Spleen (tissue), 11 donors: ENCODE data around the gene SPDYE6. TPM values are rescaled to one million over a fixed set of nuclear protein-coding genes. Genes with fewer than 3 reads are reported as not detected.
A peak's percentile ranks its signal among the peaks of the same experiment; 100 is the strongest.
"Not testable (repeated sequence)": the region's sequence is repeated elsewhere in the genome, so short reads cannot be mapped to it uniquely, and the experiment has no call there.

Experiments used
- DNase-seq: peaks from one replicate; pipeline ENCODE4 v3.0.0-alpha.2; 2020
- H3K27ac ChIP-seq, 8 donors: fragments of 200-600 bp; sonication (generic) in 7 of 8; 1 replicate in 4 of 8; 2 replicates in 4 of 8; pipeline versions ENCODE4 v1.5.0 to v1.8.0; 2016 to 2021; ENCODE audit warnings: inconsistent platforms in 4 of 8, mild to moderate bottlenecking in 4 of 8, moderate library complexity in 1 of 8
- H3K27me3 ChIP-seq, 7 donors: fragments of 200-600 bp; sonication (generic) in 6 of 7; replicated peaks in 1 of 7; 1 replicate in 4 of 7; 2 replicates in 3 of 7; pipeline versions ENCODE4 v1.5.0 to v1.8.0; 2016 to 2021; ENCODE audit warnings: inconsistent platforms in 3 of 7, mild to moderate bottlenecking in 1 of 7
- H3K36me3 ChIP-seq, 6 donors: fragments of 200-600 bp; sonication (generic) in 5 of 6; 1 replicate in 4 of 6; 2 replicates in 2 of 6; pipeline versions ENCODE4 v1.5.0 to v1.8.0; 2016 to 2021; ENCODE audit warnings: inconsistent platforms in 2 of 6
- H3K4me1 ChIP-seq, 6 donors: fragments of 200-600 bp; sonication (generic) in 5 of 6; 1 replicate in 3 of 6; 2 replicates in 3 of 6; pipeline versions ENCODE4 v1.5.0 to v1.8.0; 2016 to 2021; ENCODE audit warnings: inconsistent platforms in 3 of 6
- H3K4me3 ChIP-seq, 8 donors: fragments of 200-600 bp; sonication (generic) in 7 of 8; 1 replicate in 4 of 8; 2 replicates in 4 of 8; pipeline versions ENCODE4 v1.5.0 to v1.8.0; 2016 to 2021; ENCODE audit warnings: inconsistent platforms in 4 of 8, mild to moderate bottlenecking in 4 of 8, moderate library complexity in 2 of 8
- H3K9me3 ChIP-seq, 8 donors: fragments of 200-600 bp; sonication (generic) in 7 of 8; 1 replicate in 4 of 8; 2 replicates in 4 of 8; pipeline versions ENCODE4 v1.5.0 to v1.8.0; 2016 to 2021; ENCODE audit warnings: inconsistent platforms in 4 of 8
- POLR2A ChIP-seq, 3 donors: fragments of 450-650 bp; IDR thresholded peaks; one replicate each; pipeline ENCODE4 v1.5.1; 2017; ENCODE audit warnings: antibody characterized with exemption in 3 of 3, mild to moderate bottlenecking in 1 of 3
- POLR2AphosphoS5 ChIP-seq, 3 donors: sonication (generic); formaldehyde crosslinking; IDR thresholded peaks; one replicate each; pipeline ENCODE4 v1.5.1; 2017; ENCODE audit warnings: antibody characterized with exemption in 3 of 3
- WGBS, 5 donors: extraction: QIAGEN DNeasy Blood & Tissue Kit in 3 of 5; methylation state at CpG; one replicate each; pipeline versions ENCODE4 v1.1.5 to v1.1.7; 2013 to 2018; 5-methylcytosine and 5-hydroxymethylcytosine counted together
- intact Hi-C: fragments of 100-400 bp; cut with DNase I; formaldehyde crosslinking; loops from one replicate; pipeline ENCODE4 v1.15.0; 2023; ENCODE audit warnings: low total_unique reads
- polyA plus RNA-seq, 3 donors: library from polyadenylated mRNA; stranded (reverse); fragments of 200-250 nt; gene quantifications; one replicate each; pipeline ENCODE4 v1.2.1, GENCODE V29; 2013
- total RNA-seq, 7 donors: library from RNA; depleted of rRNA in 3 of 7; stranded (reverse); fragments of >200 nt in 3 of 7; fragmentation: NEBNext Ultra II Directional in 4 of 7; extraction: Animal tissue kit (Norgen Biotek cat#: 25700) in 4 of 7; gene quantifications; one replicate each; pipeline versions ENCODE4 v1.1.0 to v1.2.1, GENCODE V29; 2016 to 2021
- TF ChIP-seq, protein P1 (sequence below), 11 experiments: fragments of 200-600 bp in 7 of 11; fragments of 450-650 bp in 4 of 11; sonication (generic) in 4 of 11; IDR thresholded peaks in 8 of 11; conservative IDR thresholded peaks in 3 of 11; 1 replicate in 7 of 11; 2 replicates in 4 of 11; pipeline versions ENCODE4 v1.4.0 to v1.8.0; 2016 to 2021; ENCODE audit warnings: antibody characterized with exemption in 11 of 11, inconsistent platforms in 4 of 11, mild to moderate bottlenecking in 1 of 11
- donor health status: healthy with polysubstance abuse.
- donor health status: DM: no; HTN: no; CAD: no; lungs with moderate emphysema.
- donor health status: DM: no; HTN: no; CAD: no.
- donor health status: Bipolar disorder and iron deficiency.
- donor health status: healthy.
- donor health status: DM: no; HTN: no; CAD: no.
- donor health status: DM: yes; HTN: yes; CAD: no.

The SPDYE6 gene
- total and polyA plus RNA-seq, 10 donors: 0.06 TPM; not detected in 9

DNA sequence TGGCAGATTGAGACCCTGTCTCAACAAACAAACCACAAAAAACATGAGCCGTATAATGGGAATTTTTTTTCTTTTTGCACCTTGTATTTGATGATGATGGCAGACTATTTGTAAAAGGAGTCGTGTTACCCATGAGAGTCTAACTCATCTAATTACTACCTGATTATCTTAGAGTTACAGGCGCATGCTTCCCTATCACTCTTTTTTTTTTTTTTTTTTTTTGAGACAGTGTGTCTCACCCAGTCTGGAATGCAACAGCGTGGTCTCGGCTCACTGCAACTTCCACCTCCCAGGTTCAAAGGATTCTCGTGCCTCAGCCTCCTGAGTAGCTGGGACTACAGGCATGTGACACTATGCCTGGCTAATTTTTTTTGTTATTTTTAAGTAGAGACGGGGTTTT lies 9.1 kb upstream of the SPDYE6 start:
- H3K4me3 ChIP-seq, DNase-seq, H3K9me3 ChIP-seq, H3K27me3 ChIP-seq, intact Hi-C loops, H3K27ac ChIP-seq: not testable (repeated sequence)
- Histone ChIP-seq H3K4me1 (peaks cover 0 to 15% (median 6%) of the 10 kb centered on the region in 6 donors), H3K36me3 (peaks cover 0 to 21% (median 2%) of the 10 kb centered on the region in 6 donors)
- WGBS, 5 donors: 81 to 92% (median 86%) methylated on average over 6 to 7 of the region's 7 CpGs

DNA sequence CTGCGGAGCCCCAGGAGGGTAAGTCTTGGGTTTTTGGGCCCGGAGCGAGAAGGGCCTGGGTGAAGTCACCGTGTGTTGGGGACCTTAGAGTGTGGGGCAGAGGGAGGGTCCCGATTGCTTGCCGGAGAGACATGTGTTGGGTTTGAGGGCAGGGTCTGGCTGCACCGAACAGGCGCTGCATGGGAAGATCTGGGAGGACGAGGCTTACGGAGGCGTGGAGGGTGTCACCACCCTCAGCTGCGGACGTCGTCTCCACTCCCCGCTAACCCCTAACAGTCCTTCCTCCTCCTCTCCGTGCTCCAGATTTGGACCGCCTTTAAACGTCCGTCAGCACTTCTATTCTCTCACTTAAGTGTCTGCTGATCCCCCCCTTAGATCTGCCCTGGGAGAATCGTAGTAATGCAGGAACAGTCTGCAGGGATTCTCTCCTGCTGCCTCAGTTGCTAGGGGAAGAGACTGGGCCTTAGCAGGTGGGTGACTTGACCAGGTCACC lies 8.2 kb upstream of the SPDYE6 start:
- intact Hi-C loops, H3K27me3 ChIP-seq, H3K9me3 ChIP-seq, DNase-seq: not testable (repeated sequence)
- H3K4me1 ChIP-seq: peaks cover 0 to 15% (median 6%) of the 10 kb centered on the region in 6 donors
- WGBS, 5 donors: 0 to 4% (median 1%) methylated on average over 10 to 17 of the region's 20 CpGs
- H3K4me3 ChIP-seq: peak overlapping the region; percentile 70 to 92 (median 84)
- peak overlapping the region; percentile 76 to 92 (median 88) for H3K27ac ChIP-seq
- peaks cover 0 to 21% (median 2%) of the 10 kb centered on the region in 6 donors for H3K36me3 ChIP-seq

DNA sequence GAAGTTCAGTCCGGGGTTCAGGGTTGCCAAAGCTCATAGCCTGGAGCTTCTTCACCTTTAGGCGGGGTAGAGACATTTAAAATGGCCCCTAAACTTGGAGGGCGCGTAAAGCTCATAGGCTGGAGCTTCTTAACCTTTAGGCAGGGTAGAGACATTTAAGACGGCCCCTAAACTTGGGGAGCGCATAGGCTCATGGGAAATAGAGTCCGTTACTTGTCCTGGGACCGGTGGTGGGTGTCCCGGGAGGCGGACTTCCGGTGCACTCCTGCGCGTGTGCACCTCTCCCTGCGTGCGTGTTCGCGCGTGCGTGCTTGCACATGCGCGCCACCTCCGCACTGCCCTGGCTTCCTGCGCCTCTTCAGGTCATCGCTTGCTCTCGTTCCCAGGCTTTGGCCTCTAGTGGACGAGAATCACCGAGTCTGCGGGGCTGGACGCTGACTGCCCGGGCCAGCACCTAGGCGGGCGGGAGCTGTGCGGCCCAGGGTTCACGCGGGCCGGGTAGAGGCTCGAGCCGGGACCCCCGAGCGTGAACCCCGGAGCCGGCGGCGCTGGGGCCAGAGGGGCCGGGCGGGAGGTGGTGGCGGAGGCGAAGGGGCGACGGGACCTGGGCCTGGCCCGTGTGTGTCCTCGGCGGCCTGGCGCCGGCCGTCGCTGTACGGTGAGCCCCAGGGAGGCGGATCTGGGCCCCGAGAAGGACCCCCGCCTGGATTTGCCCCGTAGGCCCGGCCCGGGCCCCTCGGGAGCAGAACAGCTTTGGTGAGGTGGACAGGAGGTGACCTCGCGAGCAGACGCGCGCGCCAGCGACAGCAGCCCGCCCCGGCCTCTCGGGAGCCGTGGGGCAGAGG lies 7.5 kb upstream of the SPDYE6 start:
- peak overlapping the region; percentile 70 to 92 (median 84) for H3K4me3 ChIP-seq
- peaks cover 0 to 21% (median 2%) of the 10 kb centered on the region in 6 donors for H3K36me3 ChIP-seq
- H3K27me3 ChIP-seq, intact Hi-C loops, H3K9me3 ChIP-seq: not testable (repeated sequence)
- TF ChIP-seq POLR2AphosphoS5 (IDR thresholded peaks at IDR 0.05): peak; percentile 95 to 96 (median 95)
- TF ChIP-seq, protein P1, sequence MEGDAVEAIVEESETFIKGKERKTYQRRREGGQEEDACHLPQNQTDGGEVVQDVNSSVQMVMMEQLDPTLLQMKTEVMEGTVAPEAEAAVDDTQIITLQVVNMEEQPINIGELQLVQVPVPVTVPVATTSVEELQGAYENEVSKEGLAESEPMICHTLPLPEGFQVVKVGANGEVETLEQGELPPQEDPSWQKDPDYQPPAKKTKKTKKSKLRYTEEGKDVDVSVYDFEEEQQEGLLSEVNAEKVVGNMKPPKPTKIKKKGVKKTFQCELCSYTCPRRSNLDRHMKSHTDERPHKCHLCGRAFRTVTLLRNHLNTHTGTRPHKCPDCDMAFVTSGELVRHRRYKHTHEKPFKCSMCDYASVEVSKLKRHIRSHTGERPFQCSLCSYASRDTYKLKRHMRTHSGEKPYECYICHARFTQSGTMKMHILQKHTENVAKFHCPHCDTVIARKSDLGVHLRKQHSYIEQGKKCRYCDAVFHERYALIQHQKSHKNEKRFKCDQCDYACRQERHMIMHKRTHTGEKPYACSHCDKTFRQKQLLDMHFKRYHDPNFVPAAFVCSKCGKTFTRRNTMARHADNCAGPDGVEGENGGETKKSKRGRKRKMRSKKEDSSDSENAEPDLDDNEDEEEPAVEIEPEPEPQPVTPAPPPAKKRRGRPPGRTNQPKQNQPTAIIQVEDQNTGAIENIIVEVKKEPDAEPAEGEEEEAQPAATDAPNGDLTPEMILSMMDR (IDR thresholded peaks at IDR 0.05 in 8 of 11, conservative IDR thresholded peaks at IDR 0.05 in 3 of 11): peak in 5 of 11 experiments; percentile 27 to 38 (median 32)
- peak in 1 of 3 donors; percentile 43 for TF ChIP-seq POLR2A (IDR thresholded peaks at IDR 0.05)
- peaks cover 0 to 15% (median 6%) of the 10 kb centered on the region in 6 donors for H3K4me1 ChIP-seq
- 0 to 1% (median 1%) methylated on average over 17 to 76 of the region's 76 CpGs for WGBS, 5 donors
- H3K27ac ChIP-seq: peak overlapping the region; percentile 76 to 92 (median 88)
- DNase-seq: peak; percentile 98

DNA sequence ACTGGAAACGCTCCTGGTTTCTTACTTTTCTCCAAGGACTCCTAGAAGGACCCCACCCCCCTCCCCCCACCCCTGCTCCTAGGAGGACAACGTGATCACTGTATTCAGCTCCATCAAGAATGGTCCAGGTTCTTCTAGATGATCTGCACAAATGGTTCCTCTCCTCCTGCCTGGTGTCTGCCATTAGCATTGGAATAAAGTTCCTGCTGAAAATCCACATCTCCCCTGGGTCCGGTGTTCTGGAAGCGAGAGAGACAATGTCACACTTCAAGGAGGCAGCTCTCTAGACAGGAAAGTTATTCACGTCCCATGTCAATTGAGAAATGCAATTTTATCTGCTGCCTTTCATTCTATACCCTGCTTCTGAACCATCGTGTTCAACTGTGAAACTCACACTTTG lies 9.3 kb downstream of the SPDYE6 start:
- 86 to 92% (median 91%) methylated on average over 2 to 3 of the region's 6 CpGs; no CpG with 5 or more reads in 1 of the 5 donors for WGBS, 5 donors
- H3K36me3 ChIP-seq, H3K27ac ChIP-seq, H3K27me3 ChIP-seq, H3K4me1 ChIP-seq, intact Hi-C loops, H3K9me3 ChIP-seq, H3K4me3 ChIP-seq, DNase-seq: not testable (repeated sequence)

DNA sequence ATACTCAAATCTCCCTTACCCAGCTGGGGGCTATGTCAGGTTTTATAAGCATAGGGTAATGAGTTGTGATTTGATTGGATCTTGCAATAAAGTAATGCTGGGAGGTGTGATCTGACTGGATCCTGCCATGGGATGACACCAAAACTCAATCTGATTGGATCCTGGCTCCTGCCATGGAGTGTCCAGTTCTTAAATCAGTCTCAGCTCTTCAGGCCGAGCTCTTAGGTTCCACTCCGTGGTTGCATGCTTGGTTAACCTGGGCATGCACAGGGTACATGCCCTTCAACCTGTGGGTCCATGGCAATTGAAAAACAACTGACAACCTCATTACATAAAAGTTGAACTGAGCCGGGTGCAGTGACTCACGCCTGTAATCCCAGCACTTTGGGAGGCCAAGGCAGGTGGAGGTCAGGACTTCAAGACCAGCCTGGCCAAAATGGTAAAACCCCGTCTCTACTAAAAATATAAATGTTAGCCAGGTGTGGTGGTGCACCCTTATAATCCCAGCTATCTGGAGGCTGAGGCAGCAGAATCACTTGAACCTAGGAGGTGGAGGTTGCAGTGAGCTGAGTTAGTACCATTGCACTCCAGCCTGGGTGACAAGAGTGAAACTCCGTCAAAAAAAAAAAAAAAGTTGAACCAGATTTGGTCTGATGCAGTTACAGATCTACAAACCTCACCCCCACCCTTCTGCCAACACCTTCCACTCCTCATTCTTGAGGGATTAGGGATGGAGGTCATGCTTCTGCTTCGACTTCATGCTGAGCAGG lies 15.5 kb downstream of the SPDYE6 start:
- H3K4me3 ChIP-seq, H3K27ac ChIP-seq, DNase-seq, intact Hi-C loops, H3K4me1 ChIP-seq, H3K9me3 ChIP-seq, H3K27me3 ChIP-seq, H3K36me3 ChIP-seq: not testable (repeated sequence)
- WGBS, 5 donors: 76 to 90% (median 84%) methylated on average over 4 to 5 of the region's 7 CpGs

DNA sequence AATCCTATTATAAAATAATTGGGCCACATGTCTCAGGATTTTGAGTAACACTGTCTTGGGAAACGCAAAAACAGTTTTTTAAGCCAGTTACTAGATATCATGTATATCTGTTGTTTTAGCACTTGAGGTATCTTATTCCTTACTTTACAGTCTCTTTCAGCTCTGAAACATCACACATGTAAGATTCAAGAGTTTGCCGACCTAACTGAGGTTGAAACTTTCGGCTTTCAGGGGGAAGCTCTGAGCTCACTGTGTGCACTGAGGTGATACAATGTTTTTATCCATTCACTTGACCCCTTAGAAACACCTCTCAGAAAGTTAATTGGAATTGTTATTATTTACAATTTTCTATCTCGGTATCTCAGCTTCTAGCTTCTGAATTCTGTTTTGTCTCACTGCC lies 18.8 kb downstream of the SPDYE6 start:
- H3K4me1 ChIP-seq, H3K27me3 ChIP-seq, DNase-seq, intact Hi-C loops, H3K36me3 ChIP-seq, H3K27ac ChIP-seq, H3K9me3 ChIP-seq, H3K4me3 ChIP-seq: not testable (repeated sequence)
- WGBS, 5 donors: 74 to 87% (median 81%) methylated on average over 4 of the region's 4 CpGs

DNA sequence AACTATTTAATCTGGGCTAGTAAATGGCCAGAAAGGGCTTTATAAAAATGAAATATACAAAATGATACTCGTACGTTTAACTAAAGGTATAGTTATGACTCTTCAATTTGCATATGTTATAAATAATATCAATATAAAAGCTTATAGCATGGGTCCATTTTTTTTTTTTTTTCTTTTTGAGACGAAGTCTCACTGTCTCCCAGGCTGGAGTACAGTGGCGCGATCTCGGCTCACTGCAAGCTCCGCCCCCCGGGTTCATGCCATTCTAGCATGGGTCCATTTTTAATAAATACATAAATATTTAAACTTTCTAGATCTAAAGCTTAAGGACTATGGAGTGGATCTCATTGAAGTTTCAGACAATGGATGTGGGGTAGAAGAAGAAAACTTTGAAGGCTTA lies 19.2 kb downstream of the SPDYE6 start:
- DNase-seq, H3K27ac ChIP-seq, H3K27me3 ChIP-seq, H3K36me3 ChIP-seq, H3K4me1 ChIP-seq, H3K4me3 ChIP-seq, intact Hi-C loops, H3K9me3 ChIP-seq: not testable (repeated sequence)
- 70 to 96% (median 95%) methylated on average over 2 to 5 of the region's 8 CpGs; no CpG with 5 or more reads in 2 of the 5 donors for whole genome bisulfite sequencing, 5 donors

DNA sequence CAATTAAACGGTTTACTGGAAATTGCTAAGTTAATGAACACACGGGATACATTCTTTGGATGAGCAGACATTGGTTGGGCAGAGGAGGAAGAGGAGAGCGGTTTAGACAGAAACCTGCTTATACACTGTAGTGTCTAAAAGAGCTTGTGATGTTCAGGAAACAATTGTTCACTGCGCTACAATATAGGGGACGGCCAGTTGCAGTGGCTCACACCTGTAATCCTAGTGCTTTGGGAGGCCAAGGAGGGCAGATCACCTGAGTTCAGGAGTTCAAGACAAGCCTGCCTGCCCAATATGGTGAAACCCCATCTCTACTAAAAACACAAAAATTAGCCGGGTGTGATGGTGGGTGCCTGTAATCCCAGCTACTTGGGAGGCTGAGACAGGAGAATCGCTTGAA lies 20.7 kb downstream of the SPDYE6 start:
- DNase-seq, H3K36me3 ChIP-seq, intact Hi-C loops: not testable (repeated sequence)

DNA sequence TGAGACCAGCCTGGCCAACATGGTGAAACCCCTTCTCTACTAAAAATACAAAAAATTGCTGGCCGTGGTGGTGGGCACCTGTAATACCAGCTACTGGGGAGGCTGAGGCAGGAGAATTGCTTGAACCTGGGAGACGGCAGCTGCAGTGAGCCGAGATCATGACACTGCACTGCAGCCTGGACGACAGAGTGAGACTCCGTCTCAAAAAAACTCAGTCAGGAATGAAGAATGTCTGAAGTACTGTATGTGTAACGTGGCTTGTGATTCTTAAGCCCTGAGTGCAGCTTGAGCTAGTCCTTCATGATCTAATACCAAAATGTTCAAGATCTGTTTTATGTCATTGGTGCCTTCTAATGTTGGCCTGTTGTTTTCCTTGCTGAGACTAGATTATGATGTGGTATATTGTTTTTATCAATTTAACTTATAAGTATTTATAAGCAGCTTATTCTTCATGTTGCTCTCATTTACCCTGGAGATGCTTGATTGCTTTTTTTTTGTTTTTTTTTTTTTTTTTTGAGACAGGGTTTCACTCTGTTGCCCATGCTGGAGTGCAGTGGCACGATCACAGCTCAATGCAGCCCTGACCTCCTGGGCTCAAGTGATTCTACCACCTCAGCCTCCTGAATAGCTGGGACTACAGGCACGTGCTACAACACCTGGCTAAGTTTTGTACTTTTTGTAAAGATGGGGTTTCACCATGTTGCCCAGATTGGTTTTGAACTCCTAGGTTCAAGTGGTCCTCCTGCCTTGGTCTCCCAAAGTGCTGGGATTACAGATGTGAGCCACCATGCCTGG lies 25.4 kb downstream of the SPDYE6 start:
- H3K9me3 ChIP-seq, intact Hi-C loops, H3K4me1 ChIP-seq, H3K27ac ChIP-seq, DNase-seq, H3K36me3 ChIP-seq, H3K27me3 ChIP-seq, H3K4me3 ChIP-seq: not testable (repeated sequence)
- 75 to 86% (median 84%) methylated on average over 8 of the region's 8 CpGs for WGBS, 5 donors

More for the DNA sequence above, 20.7 kb downstream of the SPDYE6 start:
- not testable (repeated sequence) for H3K27ac ChIP-seq, H3K27me3 ChIP-seq, H3K4me3 ChIP-seq, H3K9me3 ChIP-seq, H3K4me1 ChIP-seq
- WGBS, 5 donors: 84 to 90% (median 85%) methylated on average over 7 of the region's 7 CpGs
